Loucy (cell line): ENCODE data around the gene PARP6.
"Not testable (repeated sequence)": the region's sequence is repeated elsewhere in the genome, so short reads cannot be mapped to it uniquely, and the experiment has no call there.

Experiments
- H2AFZ ChIP-seq: fragments of 200-600 bp; sonication (generic); 2 replicates; pipeline ENCODE4 v1.6.0; 2016; ENCODE audit warnings: antibody characterized with exemption, mild to moderate bottlenecking, low read length, moderate library complexity
- H3F3A ChIP-seq: fragments of 200-600 bp; 2 replicates; pipeline ENCODE4 v1.6.0; 2016; ENCODE audit warnings: antibody characterized with exemption, low read depth, mild to moderate bottlenecking
- H3K27me3 ChIP-seq: fragments of 200-600 bp; sonication (generic); 2 replicates; pipeline ENCODE4 v1.6.1; 2014; ENCODE audit warnings: low read length, mild to moderate bottlenecking; ENCODE audit not compliant: insufficient read depth, poor library complexity, severe bottlenecking
- H3K36me3 ChIP-seq: fragments of 200-600 bp; sonication (generic); 2 replicates; pipeline ENCODE4 v1.6.1; 2016; ENCODE audit warnings: low read length; ENCODE audit not compliant: insufficient read depth
- H3K4me1 ChIP-seq: fragments of 200-600 bp; sonication (generic); 2 replicates; pipeline ENCODE4 v1.5.1; 2014; ENCODE audit warnings: low read length, mild to moderate bottlenecking; ENCODE audit not compliant: insufficient read depth, poor library complexity, severe bottlenecking
- H3K4me2 ChIP-seq: fragments of 200-600 bp; sonication (generic); 2 replicates; pipeline ENCODE4 v1.6.0; 2014; ENCODE audit warnings: antibody characterized with exemption, low read length, low read depth, mild to moderate bottlenecking; ENCODE audit not compliant: poor library complexity, severe bottlenecking
- H3K4me3 ChIP-seq: fragments of 200-600 bp; sonication (generic); 2 replicates; pipeline ENCODE4 v1.5.1; 2014; ENCODE audit warnings: low read length, mild to moderate bottlenecking, mixed read lengths; ENCODE audit not compliant: poor library complexity, severe bottlenecking
- H3K79me2 ChIP-seq: fragments of 200-600 bp; sonication (generic); 2 replicates; pipeline ENCODE4 v1.6.1; 2014; ENCODE audit warnings: low read length; ENCODE audit not compliant: insufficient read depth
- H3K9ac ChIP-seq: fragments of 200-600 bp; sonication (generic); 2 replicates; pipeline ENCODE4 v1.6.0; 2014; ENCODE audit warnings: mild to moderate bottlenecking, low read depth, low read length, moderate library complexity; ENCODE audit not compliant: poor library complexity, severe bottlenecking
- H3K9me2 ChIP-seq: fragments of 200-600 bp; sonication (generic); replicated peaks from 2 replicates; pipeline ENCODE4 v1.6.1; 2016; ENCODE audit warnings: low read depth, low read length, mixed read lengths
- H3K9me3 ChIP-seq: fragments of 200-600 bp; sonication (generic); 2 replicates; pipeline ENCODE4 v1.6.1; 2014; ENCODE audit warnings: mild to moderate bottlenecking, antibody characterized with exemption, low read length, low read depth; ENCODE audit not compliant: insufficient read depth
- H4K20me1 ChIP-seq: fragments of 200-600 bp; sonication (generic); 2 replicates; pipeline ENCODE4 v1.6.0; 2014; ENCODE audit warnings: antibody characterized with exemption, low read length, mild to moderate bottlenecking; ENCODE audit not compliant: insufficient read depth, poor library complexity, severe bottlenecking
- CTCF ChIP-seq: fragments of 200-600 bp; sonication (generic); conservative IDR thresholded peaks from 2 replicates; pipeline ENCODE4 v1.5.1; 2014; ENCODE audit warnings: mild to moderate bottlenecking, antibody characterized with exemption, low read length
- EZH2phosphoT487 ChIP-seq: fragments of 200-600 bp; IDR thresholded peaks from 2 replicates; pipeline ENCODE4 v1.6.1; 2018; ENCODE audit warnings: antibody characterized with exemption, mild to moderate bottlenecking, moderate library complexity, borderline replicate concordance

The PARP6 gene

DNA sequence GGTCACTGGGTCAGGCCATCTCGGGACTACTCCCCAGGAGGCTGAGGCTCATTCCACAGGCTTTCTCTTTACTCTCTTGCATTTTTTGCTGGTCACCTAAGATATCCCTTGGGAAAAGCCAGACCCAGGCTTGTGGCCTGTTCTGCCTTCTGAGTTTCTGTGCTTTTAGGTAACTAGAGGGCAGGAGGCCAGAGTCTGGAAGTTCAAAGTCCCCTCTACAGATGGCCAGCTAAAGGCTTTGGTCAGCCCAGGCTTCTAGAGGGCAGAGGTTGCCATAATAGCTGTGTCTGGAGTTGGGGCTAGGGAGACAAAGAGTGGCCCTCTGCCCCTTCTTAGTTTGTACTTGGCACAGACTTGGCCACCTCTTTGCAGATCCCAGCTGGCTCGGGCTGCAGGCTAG lies 8.4 kb upstream of the PARP6 start:
- Histone ChIP-seq H3K9ac (no peak overlapping the region), H3K9me3 (no peaks in the 10 kb centered on the region), H3K27me3 (no peaks in the 10 kb centered on the region), H2AFZ (no peak overlapping the region), H4K20me1 (no peaks in the 10 kb centered on the region), H3K79me2 (no peaks in the 10 kb centered on the region), H3K9me2 (no peaks in the 10 kb centered on the region), H3K36me3 (no peaks in the 10 kb centered on the region), H3K4me1 (no peaks in the 10 kb centered on the region), H3K4me3 (no peak overlapping the region), H3F3A (no peaks in the 10 kb centered on the region), H3K4me2 (no peak overlapping the region)
- no peak for TF ChIP-seq EZH2phosphoT487

- Histone ChIP-seq H3K36me3 (no peaks in the 10 kb centered on the region), H4K20me1 (no peaks in the 10 kb centered on the region), H3K79me2 (no peaks in the 10 kb centered on the region), H3K27me3 (no peaks in the 10 kb centered on the region), H3K4me3 (no peak overlapping the region), H3K9me3 (no peaks in the 10 kb centered on the region), H2AFZ (no peak overlapping the region), H3K9me2 (no peaks in the 10 kb centered on the region), H3F3A (no peaks in the 10 kb centered on the region), H3K4me2 (no peak overlapping the region), H3K9ac (no peak overlapping the region), H3K4me1 (no peaks in the 10 kb centered on the region)
- TF ChIP-seq CTCF, result no peak
- TF ChIP-seq EZH2phosphoT487, result no peak
Observed at GRCh38 chr15:72278737-72279136, 6.4 kb upstream of the PARP6 start.

DNA sequence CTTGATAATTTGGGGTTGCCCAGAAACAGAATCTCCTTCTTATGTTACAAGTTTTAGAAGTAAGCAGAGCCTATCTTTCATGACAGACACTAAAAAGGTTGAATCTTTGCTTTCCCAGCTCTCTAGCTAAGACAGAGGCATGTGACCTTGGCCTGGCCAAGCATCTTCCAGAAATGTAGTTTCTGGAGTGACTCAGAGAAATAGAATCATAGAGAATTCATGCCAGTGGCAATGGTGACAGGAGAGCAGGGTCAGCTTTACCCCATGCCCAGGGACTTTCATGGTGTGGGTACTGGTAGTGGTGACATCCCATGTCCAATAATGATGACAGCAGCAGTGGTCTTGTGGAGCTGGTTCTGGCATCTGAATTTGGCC lies 4.0 kb upstream of the PARP6 start:
- no peaks in the 10 kb centered on the region for H3K36me3 ChIP-seq
- no peaks in the 10 kb centered on the region for H3F3A ChIP-seq
- peaks cover 6% of the 10 kb centered on the region for H4K20me1 ChIP-seq
- H3K9ac ChIP-seq, result no peak overlapping the region
- H3K9me3 ChIP-seq, result no peaks in the 10 kb centered on the region
- no peak overlapping the region for H3K4me2 ChIP-seq
- no peaks in the 10 kb centered on the region for H3K27me3 ChIP-seq
- H2AFZ ChIP-seq, result no peak overlapping the region
- H3K79me2 ChIP-seq, result peaks cover 10% of the 10 kb centered on the region
- H3K4me1 ChIP-seq, result peaks cover 10% of the 10 kb centered on the region
- H3K4me3 ChIP-seq, result no peak overlapping the region
- no peaks in the 10 kb centered on the region for H3K9me2 ChIP-seq
- TF ChIP-seq EZH2phosphoT487 (no peak), CTCF (no peak)

GRCh38 chr15:72275635-72276325 lies 3.4 kb upstream of the PARP6 start:
- not testable (repeated sequence) for H3K4me2 ChIP-seq, H3K9me3 ChIP-seq, H2AFZ ChIP-seq, H3K4me3 ChIP-seq, H4K20me1 ChIP-seq, H3F3A ChIP-seq, H3K27me3 ChIP-seq, H3K36me3 ChIP-seq, H3K9me2 ChIP-seq, H3K9ac ChIP-seq
- peaks cover 15% of the 10 kb centered on the region for H3K4me1 ChIP-seq
- peaks cover 15% of the 10 kb centered on the region for H3K79me2 ChIP-seq
